ENCODE results near the gene SUPV3L1. TPM values are rescaled to one million over a fixed set of nuclear protein-coding genes. Genes with fewer than 3 reads are reported as not detected.

Gene SUPV3L1
- total RNA-seq, 1 experiment from 2014 or later: 57.3 TPM

DNA sequence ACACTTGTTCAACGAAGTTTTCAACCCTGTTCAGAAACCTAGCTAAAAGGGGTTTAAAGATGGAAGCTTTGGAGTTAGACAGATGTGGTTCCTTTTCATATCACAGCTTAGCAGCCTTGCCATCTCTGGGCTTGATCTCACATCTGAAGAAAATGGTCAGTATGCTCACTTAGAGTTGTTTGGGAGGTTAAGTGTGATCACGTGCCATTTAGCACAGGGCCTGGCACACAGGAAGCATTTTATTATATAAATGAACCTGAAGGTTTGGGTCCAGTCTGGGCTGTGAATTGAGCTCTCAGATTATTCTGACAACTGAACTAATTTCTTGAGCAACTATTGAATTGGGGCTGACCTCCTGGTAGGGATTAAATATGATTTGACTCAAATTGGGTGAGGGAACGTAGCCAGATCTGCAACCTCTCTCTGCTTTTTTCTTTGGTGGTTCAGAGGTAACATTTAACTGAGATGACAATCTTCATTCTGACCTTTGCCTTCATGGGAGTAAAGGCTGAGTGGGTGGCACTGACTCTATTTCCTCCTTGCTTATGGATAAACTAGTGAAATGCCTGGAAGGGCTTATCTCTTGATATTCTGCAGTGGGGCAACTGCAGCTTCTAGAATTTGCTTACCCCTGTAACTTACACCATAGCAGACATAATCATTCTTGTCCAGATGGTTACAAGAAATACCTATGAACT lies 29.9 kb downstream of the SUPV3L1 start:
- H2BK20ac ChIP-seq (ENCODE audit: low read depth, low read length, poor library complexity, severe bottlenecking): no peak overlapping the region
- no peak overlapping the region for H3K9ac ChIP-seq (ENCODE audit: extremely low read depth, insufficient read length, low read length)
- H3K4ac ChIP-seq (ENCODE audit: low read depth, low read length): no peak overlapping the region
- H3K23ac ChIP-seq (ENCODE audit: insufficient read length, low read depth, low read length): no peak overlapping the region
- peaks cover 2 to 5% of the 10 kb centered on the region in 2 experiments; a peak in 3 of 5 replicates for H3K9me3 Mint-ChIP-seq
- no peak overlapping the region for H3K14ac ChIP-seq (ENCODE audit: insufficient read depth, low read length)
- no peak for DNase-seq
- no peak overlapping the region for H4K91ac ChIP-seq (ENCODE audit: insufficient read length, low read depth, low read length)
- H4K20me1 ChIP-seq (ENCODE audit: control insufficient read depth, insufficient read depth, insufficient read length): no peaks in the 10 kb centered on the region
- H3K56ac ChIP-seq (ENCODE audit: insufficient read length, low read depth, low read length): no peak overlapping the region
- H3K27me3 Mint-ChIP-seq (ENCODE audit: low read depth): no peaks in the 10 kb centered on the region; the same call in 1 of the 2 replicates
- H3K79me2 ChIP-seq (ENCODE audit: insufficient read depth, low read length): no peaks in the 10 kb centered on the region
- no peak overlapping the region for H2BK15ac ChIP-seq (ENCODE audit: low read depth, low read length)
- WGBS (ENCODE audit: extremely low coverage, insufficient read length, low lambda C conversion rate): no CpG with 5 or more reads among the region's 3 CpGs
- no peak for TF ChIP-seq CTCF (conservative IDR thresholded peaks at IDR 0.05)
- H4K8ac ChIP-seq (replicated peaks; ENCODE audit: insufficient read length, low read depth, low read length): no peak overlapping the region
- H3K79me1 ChIP-seq (ENCODE audit: insufficient read depth, low read depth, low read length, poor library complexity, severe bottlenecking): no peaks in the 10 kb centered on the region
- H3K9me3 ChIP-seq (ENCODE audit: control insufficient read depth, low read depth, low read length): no peaks in the 10 kb centered on the region
- no peak overlapping the region for H4K5ac ChIP-seq (ENCODE audit: insufficient read length, low read depth, low read length)
- no peak overlapping the region for H2AK5ac ChIP-seq (ENCODE audit: insufficient read length, low read length)
- no peaks in the 10 kb centered on the region for H3K4me1 ChIP-seq (ENCODE audit: insufficient read depth, low read length)
- no peak overlapping the region for H3K4me3 Mint-ChIP-seq
- no peak overlapping the region for H3K18ac ChIP-seq (ENCODE audit: insufficient read length, low read depth, low read length)
- no peaks in the 10 kb centered on the region for H3K4me1 Mint-ChIP-seq
- H3K23me2 ChIP-seq (ENCODE audit: insufficient read length, low read depth, low read length, poor library complexity, severe bottlenecking): no peaks in the 10 kb centered on the region
- no peak overlapping the region for H2BK5ac ChIP-seq (ENCODE audit: insufficient read length, low read length)
- no peak overlapping the region for H3K27ac Mint-ChIP-seq
- no peak overlapping the region for H3K4me2 ChIP-seq (ENCODE audit: insufficient read depth, insufficient read length, low read length)
- H3T11ph ChIP-seq (ENCODE audit: low read length): no peak overlapping the region
- no peak overlapping the region for H2BK12ac ChIP-seq (ENCODE audit: insufficient read length, low read depth, low read length)
- no peak overlapping the region for H2BK120ac ChIP-seq (ENCODE audit: low read depth, low read length, poor library complexity, severe bottlenecking)
- H3K27ac ChIP-seq (ENCODE audit: insufficient read length, low read depth, low read length): no peak overlapping the region
- peaks cover 15 to 38% (median 36%) of the 10 kb centered on the region in 3 experiments; a peak in 6 of 7 replicates for H3K36me3 Mint-ChIP-seq (ENCODE audit: insufficient read depth in 1 of 3, low read depth in 3 of 3)
- H2AFZ ChIP-seq (ENCODE audit: low read length): no peak overlapping the region
- no peaks in the 10 kb centered on the region for H3K27me3 ChIP-seq (ENCODE audit: insufficient read depth, low read length)

All from H9 (cell line).